Suppressor macrophage treated with lipopolysaccharide for 4 hours (primary cell): ENCODE data around the gene CEP68.

Source experiments
- DNase-seq: peaks from one replicate; pipeline ENCODE4 v3.0.0-alpha.2; 2020

CEP68 gene

GRCh38 chr2:65061146-65061909, 5.1 kb downstream of the CEP68 start:
- DNase-seq = no peak

GRCh38 chr2:65061910-65062339, 5.7 kb downstream of the CEP68 start:
- no peak for DNase-seq

GRCh38 chr2:65062843-65063825, 6.9 kb downstream of the CEP68 start:
- DNase-seq = peak; percentile 91

- DNase-seq = peak; percentile 98
Observed at GRCh38 chr2:65064728-65065552, 8.7 kb downstream of the CEP68 start.

GRCh38 chr2:65067806-65068553, 11.8 kb downstream of the CEP68 start:
- no peak for DNase-seq

GRCh38 chr2:65069439-65069824, 13.2 kb downstream of the CEP68 start:
- DNase-seq = no peak

GRCh38 chr2:65070172-65070830, 14.1 kb downstream of the CEP68 start:
- no peak for DNase-seq

GRCh38 chr2:65070856-65071255, 14.6 kb downstream of the CEP68 start:
- no peak for DNase-seq

GRCh38 chr2:65071499-65072180, 15.4 kb downstream of the CEP68 start:
- no peak for DNase-seq

- DNase-seq = no peak
Observed at GRCh38 chr2:65072181-65072970, 16.2 kb downstream of the CEP68 start.

GRCh38 chr2:65073879-65074565, 17.8 kb downstream of the CEP68 start:
- no peak for DNase-seq

GRCh38 chr2:65075176-65075575, 19.0 kb downstream of the CEP68 start:
- DNase-seq = no peak

- DNase-seq = no peak
Observed at GRCh38 chr2:65075605-65076344, 19.6 kb downstream of the CEP68 start.

- no peak for DNase-seq
Observed at GRCh38 chr2:65076345-65076710, 20.1 kb downstream of the CEP68 start.

- DNase-seq = no peak
Observed at GRCh38 chr2:65077898-65078297, 21.7 kb downstream of the CEP68 start.

GRCh38 chr2:65079017-65079416, 22.8 kb downstream of the CEP68 start:
- no peak for DNase-seq

- peak; percentile 74 for DNase-seq
Observed at GRCh38 chr2:65081232-65081685, 25.0 kb downstream of the CEP68 start.

- no peak for DNase-seq
Observed at GRCh38 chr2:65085148-65085547, 28.9 kb downstream of the CEP68 start.

- DNase-seq = peak; percentile 47
Observed at GRCh38 chr2:65092791-65093190, 36.6 kb downstream of the CEP68 start.
